Suprapubic skin (tissue), 3 donors: ENCODE data around the gene STX12.

Experiments
- EP300 ChIP-seq: sonication (generic); formaldehyde crosslinking; IDR thresholded peaks from one replicate; pipeline ENCODE4 v1.6.1; 2017; ENCODE audit warnings: antibody characterized with exemption
- POLR2A ChIP-seq, 2 donors: fragments of 450-650 bp; IDR thresholded peaks; one replicate each; pipeline ENCODE4 v1.6.1; 2017; ENCODE audit warnings: antibody characterized with exemption in 2 of 2, mild to moderate bottlenecking in 2 of 2, moderate library complexity in 2 of 2
- TF ChIP-seq, protein P1 (sequence below), 2 donors: fragments of 200-600 bp in 1 of 2; fragments of 450-650 bp in 1 of 2; sonication (generic) in 1 of 2; IDR thresholded peaks; one replicate each; pipeline ENCODE4 v1.5.1; 2016 to 2019; ENCODE audit warnings: antibody characterized with exemption in 2 of 2, mild to moderate bottlenecking in 1 of 2, moderate library complexity in 1 of 2

DNA sequence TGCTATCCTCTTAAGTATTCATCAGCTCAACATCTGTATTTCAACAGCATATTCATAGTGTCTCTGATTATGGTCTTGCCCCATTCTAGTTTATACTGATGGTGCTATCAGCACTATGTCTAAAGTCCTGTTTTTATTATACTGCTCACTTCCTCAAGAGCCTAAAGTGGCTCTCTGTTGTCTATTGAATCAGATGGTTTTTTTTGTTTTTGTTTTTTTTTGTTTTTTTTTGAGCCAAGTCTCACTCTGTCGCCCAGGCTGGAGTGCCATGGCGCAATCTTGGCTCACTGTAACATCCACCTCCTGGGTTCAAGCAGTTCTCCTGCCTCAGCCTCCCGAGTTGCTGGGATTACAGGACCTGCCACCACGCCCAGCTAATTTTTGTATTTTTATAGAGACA, 6.1 kb downstream of the STX12 start:
- no peak for TF ChIP-seq POLR2A (IDR thresholded peaks at IDR 0.05)
- TF ChIP-seq, protein P1, sequence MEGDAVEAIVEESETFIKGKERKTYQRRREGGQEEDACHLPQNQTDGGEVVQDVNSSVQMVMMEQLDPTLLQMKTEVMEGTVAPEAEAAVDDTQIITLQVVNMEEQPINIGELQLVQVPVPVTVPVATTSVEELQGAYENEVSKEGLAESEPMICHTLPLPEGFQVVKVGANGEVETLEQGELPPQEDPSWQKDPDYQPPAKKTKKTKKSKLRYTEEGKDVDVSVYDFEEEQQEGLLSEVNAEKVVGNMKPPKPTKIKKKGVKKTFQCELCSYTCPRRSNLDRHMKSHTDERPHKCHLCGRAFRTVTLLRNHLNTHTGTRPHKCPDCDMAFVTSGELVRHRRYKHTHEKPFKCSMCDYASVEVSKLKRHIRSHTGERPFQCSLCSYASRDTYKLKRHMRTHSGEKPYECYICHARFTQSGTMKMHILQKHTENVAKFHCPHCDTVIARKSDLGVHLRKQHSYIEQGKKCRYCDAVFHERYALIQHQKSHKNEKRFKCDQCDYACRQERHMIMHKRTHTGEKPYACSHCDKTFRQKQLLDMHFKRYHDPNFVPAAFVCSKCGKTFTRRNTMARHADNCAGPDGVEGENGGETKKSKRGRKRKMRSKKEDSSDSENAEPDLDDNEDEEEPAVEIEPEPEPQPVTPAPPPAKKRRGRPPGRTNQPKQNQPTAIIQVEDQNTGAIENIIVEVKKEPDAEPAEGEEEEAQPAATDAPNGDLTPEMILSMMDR (IDR thresholded peaks at IDR 0.05) = no peak
- no peak for TF ChIP-seq EP300
